K562 treated with DMSO at 1 percent for 48 hours (cell line): ENCODE measurements around the gene SH2D1B. TPM values are rescaled to one million over a fixed set of nuclear protein-coding genes. Genes with fewer than 3 reads are reported as not detected.

ENCODE experiments used
- total RNA-seq: library from RNA; unstranded; fragments of 300-600 nt; gene quantifications from 2 replicates; pipeline ENCODE4 v1.2.3, GENCODE V29; 2022; ENCODE audit warnings: low replicate concordance; ENCODE audit errors: extremely low read depth

The SH2D1B gene
- not detected in 2 replicates for total RNA-seq

GRCh38 chr1:162412002-162412401, at the start of gene SH2D1B:
Gene SH2D1B, minus strand, starts transcription at chr1:162412136. Its CDS starts 120 bp downstream, at chr1:162412016.

DNA sequence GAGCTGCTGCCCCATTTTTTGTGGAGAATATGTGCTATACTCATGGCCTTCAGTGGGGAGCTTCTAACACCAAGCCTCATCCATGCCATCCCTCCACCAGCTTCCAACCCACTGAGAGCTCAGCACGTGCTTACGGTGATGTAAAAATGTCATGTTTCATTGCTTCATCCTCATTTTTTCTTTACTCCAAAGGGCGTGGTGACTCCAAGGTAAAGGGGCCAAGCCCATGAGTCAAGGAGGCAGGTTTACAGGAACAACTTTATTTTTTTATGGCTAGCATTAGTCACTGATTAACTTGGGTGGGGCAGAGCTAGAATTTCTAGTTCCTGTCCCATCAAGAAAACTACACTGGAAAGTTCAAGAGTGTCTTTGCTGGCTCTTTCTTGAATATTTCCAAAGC, 30.6 kb downstream of the SH2D1B start, which contains the start of gene C1orf226:
TSS of gene C1orf226 (plus strand) at position 346 of the 400 bp plus-strand sequence. CDS start 174 bp downstream, outside the sequence.

GRCh38 chr1:162376691-162377090, 35.2 kb downstream of the SH2D1B start, which contains the start of gene SPATA46:
Gene SPATA46, minus strand, starts transcription at chr1:162376854. Its CDS starts 64 bp downstream, at chr1:162376790.

Other genes with a start within 250 kb of the SH2D1B start
- not detected in 2 replicates for gene SPATA46, start 35.3 kb downstream of the SH2D1B start, total RNA-seq
- gene C1orf226, start 30.4 kb downstream of the SH2D1B start, total RNA-seq = not detected in 2 replicates
- 40.8 TPM in 1 of 2 replicates, not detected in the other for gene UHMK1, start 85.7 kb upstream of the SH2D1B start, total RNA-seq
- gene UAP1, start 149.6 kb upstream of the SH2D1B start, total RNA-seq = not detected in 2 replicates
- not detected in 2 replicates for gene DDR2, start 220.3 kb upstream of the SH2D1B start, total RNA-seq